GM12878 (cell line): ENCODE measurements around the gene MLLT3. TPM values are rescaled to one million over a fixed set of nuclear protein-coding genes. Genes with fewer than 3 reads are reported as not detected.

Source experiments
- ATAC-seq: fragments of 200-7000 bp; cut with Tn5 transposase; 3 replicates; pipeline ENCODE4 v1.9.1; 2020; ENCODE audit warnings: mild to moderate bottlenecking, moderate library complexity
- BruUV-seq: library from RNA; stranded (reverse); fragments of 400-500 nt; replicated peaks from 2 replicates; lab custom pipeline; 2021; lab: Mats Ljungman, UMichigan
- CTCF ChIA-PET: fragments of 300-600 bp; sonication (Branson Sonifier 250); formaldehyde crosslinking; extraction: SDS; loops from one replicate; lab custom pipeline; 2021; ENCODE audit warnings: inconsistent platforms; lab: Yijun Ruan, JAX
- POLR2A ChIA-PET: fragments of 350-600 bp; formaldehyde crosslinking; extraction: SDS; loops from one replicate; lab custom pipeline; 2021; ENCODE audit warnings: inconsistent platforms; lab: Charles Lee
- RAD21 ChIA-PET: fragments of 300-600 bp; sonication (Branson Sonifier 250); formaldehyde crosslinking; loops from one replicate; lab custom pipeline; 2023; ENCODE audit warnings: antibody characterized with exemption; ENCODE audit not compliant: unreplicated experiment; lab: Charles Lee
- SMC1A ChIA-PET: fragments of 300-600 bp; sonication (Branson Sonifier 250); formaldehyde crosslinking; loops from one replicate; lab custom pipeline; 2023; ENCODE audit not compliant: unreplicated experiment, uncharacterized antibody; lab: Charles Lee
- DNase-seq: peaks from one replicate; pipeline ENCODE4 v3.0.0-alpha.2; 2011; ENCODE audit warnings: low read depth, low spot score
- FAIRE-seq: peaks from 3 replicates; lab custom pipeline; 2011; peaks lifted over from hg19 to GRCh38; lab: Jason Lieb, UNC
- H2AFZ ChIP-seq: 2 replicates; pipeline ENCODE4 v1.6.0; 2011; ENCODE audit warnings: low read depth, low read length, control low read depth; ENCODE audit not compliant: control insufficient read depth
- H3K27ac ChIP-seq: 2 replicates; pipeline ENCODE4 v1.5.1; 2011; ENCODE audit warnings: control low read depth; ENCODE audit not compliant: control insufficient read depth, insufficient read depth
- H3K27me3 ChIP-seq, 2 experiments: replicated peaks in 1 of 2; 2 replicates each; pipeline versions ENCODE4 v1.6.0 to v1.6.1; 2011; ENCODE audit warnings: low read length in 1 of 2; ENCODE audit not compliant: control insufficient read depth in 2 of 2, insufficient read depth in 2 of 2
- H3K36me3 ChIP-seq, 2 experiments: 2 replicates each; pipeline ENCODE4 v1.5.1; 2011; ENCODE audit warnings: low read length in 1 of 2; ENCODE audit not compliant: control insufficient read depth in 2 of 2, insufficient read depth in 2 of 2
- H3K4me1 ChIP-seq: 2 replicates; pipeline ENCODE4 v1.6.1; 2011; ENCODE audit warnings: mild to moderate bottlenecking, low read length, moderate library complexity, mixed read lengths; ENCODE audit not compliant: control insufficient read depth, insufficient read depth
- H3K4me2 ChIP-seq: 2 replicates; pipeline ENCODE4 v1.6.0; 2011; ENCODE audit warnings: control low read depth; ENCODE audit not compliant: control insufficient read depth, insufficient read depth
- H3K4me3 ChIP-seq: fragments of 200-600 bp; sonication (generic); 2 replicates; pipeline ENCODE4 v1.5.1; 2016
- H3K79me2 ChIP-seq: 2 replicates; pipeline ENCODE4 v1.6.0; 2011; ENCODE audit warnings: low read length; ENCODE audit not compliant: control insufficient read depth, insufficient read depth
- H3K9ac ChIP-seq: 2 replicates; pipeline ENCODE4 v1.8.0; 2011; ENCODE audit warnings: low read length, control low read depth, mixed read lengths; ENCODE audit not compliant: control insufficient read depth, insufficient read depth
- H3K9me3 ChIP-seq: replicated peaks from 3 replicates; pipeline ENCODE4 v1.5.1; 2011; ENCODE audit warnings: mild to moderate bottlenecking, low read length; ENCODE audit not compliant: control insufficient read depth, insufficient read depth
- H4K20me1 ChIP-seq: 2 replicates; pipeline ENCODE4 v1.6.0; 2011; ENCODE audit not compliant: control insufficient read depth, insufficient read depth
- SMARCA5 ChIP-seq: fragments of 450-650 bp; IDR thresholded peaks from 2 replicates; pipeline ENCODE4 v1.6.1; 2017; ENCODE audit warnings: mild to moderate bottlenecking
- WGBS: methylation state at CpG from one replicate; pipeline ENCODE4 v1.1.6; 2016; ENCODE audit warnings: low lambda C conversion rate; ENCODE audit not compliant: insufficient replicate concordance, insufficient coverage; ENCODE audit errors: missing lambda C conversion rate; 5-methylcytosine and 5-hydroxymethylcytosine counted together
- in situ Hi-C: fragments of 300-500 bp; cut with MboI; formaldehyde crosslinking; loops from 9 replicates; pipeline ENCODE4 v1.14.3; 2018; ENCODE audit warnings: mixed read lengths
- intact Hi-C: fragments of 100-400 bp; cut with micrococcal nuclease; formaldehyde crosslinking; loops from one replicate; pipeline ENCODE4 v1.14.2; 2022; ENCODE audit not compliant: unreplicated experiment
- polyA plus RNA-seq, 11 experiments: library from polyadenylated mRNA; depleted of rRNA in 4 of 11; unstranded in 6 of 11; stranded (reverse) in 5 of 11; fragments of >200 nt; fragmentation: Nextera tagmentation in 4 of 11; fragmentation: Illumina TruSeq in 1 of 11; extraction: Ambion mirVana in 4 of 11; extraction: Trizol in 1 of 11; gene quantifications; 1 replicate in 1 of 11; 2 replicates in 10 of 11; pipeline versions ENCODE4 v1.2.1 to v1.2.3, GENCODE V29; 2011 to 2016; ENCODE audit warnings: inconsistent platforms in 2 of 11, missing spikeins in 2 of 11, low read depth in 1 of 11
- total RNA-seq, 4 experiments: library from RNA; depleted of rRNA in 3 of 4; stranded (reverse); fragments of >200 nt in 3 of 4; fragmentation: Illumina TruSeq in 1 of 4; extraction: Trizol in 1 of 4; gene quantifications; 2 replicates each; pipeline versions ENCODE4 v1.2.1 to v1.2.3, GENCODE V29; 2013 to 2021
- TF ChIP-seq, protein P1 (sequence below): fragments of 450-650 bp; IDR thresholded peaks from 2 replicates; pipeline ENCODE4 v1.6.1; 2018; ENCODE audit warnings: mild to moderate bottlenecking, low read depth, moderate library complexity; ENCODE audit not compliant: partially characterized antibody
- TF ChIP-seq, protein P2 (sequence below): fragments of 450-650 bp; conservative IDR thresholded peaks from 2 replicates; pipeline ENCODE4 v1.6.1; 2017; ENCODE audit warnings: mild to moderate bottlenecking, moderate library complexity
- TF ChIP-seq, protein P3 (sequence below): IDR thresholded peaks from 2 replicates; pipeline ENCODE4 v1.6.1; 2011; ENCODE audit warnings: borderline replicate concordance, low read depth, mild to moderate bottlenecking, moderate library complexity, mixed read lengths, low read length; ENCODE audit not compliant: insufficient read depth; ENCODE audit errors: extremely low read length

MLLT3 gene
- total and polyA plus RNA-seq, 10 of the 15 experiments (the other 5 are each of a cell fraction or from before 2014, with no cell fraction given), result 17.7 to 72.3 (median 35.6) TPM

DNA sequence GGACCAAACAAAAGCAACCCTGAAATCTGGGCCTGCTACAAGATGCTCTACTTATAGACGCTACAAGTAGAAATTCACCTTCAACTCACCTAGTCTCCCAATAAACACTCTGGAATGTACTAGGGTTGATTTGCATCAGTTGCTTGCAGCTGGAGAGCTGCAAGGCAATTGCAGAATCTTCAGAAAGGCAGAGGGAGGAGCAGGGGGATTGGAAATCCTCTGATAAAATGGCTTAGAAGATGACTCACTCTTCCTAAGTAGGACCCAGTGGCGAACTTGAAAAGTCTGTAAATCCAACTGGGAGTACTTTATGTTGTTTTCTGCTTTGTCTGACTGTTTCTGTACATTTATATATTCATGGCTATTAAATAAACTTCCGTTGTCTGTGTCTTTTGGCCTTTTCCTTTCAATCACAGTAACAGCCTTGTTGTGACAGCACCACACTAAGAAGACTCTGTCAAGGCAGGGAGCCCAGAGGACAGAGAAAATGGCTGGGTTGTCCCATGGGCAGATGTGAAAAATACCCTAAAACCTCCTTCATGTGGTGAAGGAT, 14.7 kb upstream of the MLLT3 start:
- FAIRE-seq (no peak), ATAC-seq (no peak), DNase-seq (no peak)
- no peak overlapping the region for H3K9ac ChIP-seq
- intact Hi-C loops, result no loop called here
- no peak overlapping the region for H3K4me3 ChIP-seq
- no peaks in the 10 kb centered on the region for H3K79me2 ChIP-seq
- H4K20me1 ChIP-seq, result no peaks in the 10 kb centered on the region
- TF ChIP-seq, protein P1, sequence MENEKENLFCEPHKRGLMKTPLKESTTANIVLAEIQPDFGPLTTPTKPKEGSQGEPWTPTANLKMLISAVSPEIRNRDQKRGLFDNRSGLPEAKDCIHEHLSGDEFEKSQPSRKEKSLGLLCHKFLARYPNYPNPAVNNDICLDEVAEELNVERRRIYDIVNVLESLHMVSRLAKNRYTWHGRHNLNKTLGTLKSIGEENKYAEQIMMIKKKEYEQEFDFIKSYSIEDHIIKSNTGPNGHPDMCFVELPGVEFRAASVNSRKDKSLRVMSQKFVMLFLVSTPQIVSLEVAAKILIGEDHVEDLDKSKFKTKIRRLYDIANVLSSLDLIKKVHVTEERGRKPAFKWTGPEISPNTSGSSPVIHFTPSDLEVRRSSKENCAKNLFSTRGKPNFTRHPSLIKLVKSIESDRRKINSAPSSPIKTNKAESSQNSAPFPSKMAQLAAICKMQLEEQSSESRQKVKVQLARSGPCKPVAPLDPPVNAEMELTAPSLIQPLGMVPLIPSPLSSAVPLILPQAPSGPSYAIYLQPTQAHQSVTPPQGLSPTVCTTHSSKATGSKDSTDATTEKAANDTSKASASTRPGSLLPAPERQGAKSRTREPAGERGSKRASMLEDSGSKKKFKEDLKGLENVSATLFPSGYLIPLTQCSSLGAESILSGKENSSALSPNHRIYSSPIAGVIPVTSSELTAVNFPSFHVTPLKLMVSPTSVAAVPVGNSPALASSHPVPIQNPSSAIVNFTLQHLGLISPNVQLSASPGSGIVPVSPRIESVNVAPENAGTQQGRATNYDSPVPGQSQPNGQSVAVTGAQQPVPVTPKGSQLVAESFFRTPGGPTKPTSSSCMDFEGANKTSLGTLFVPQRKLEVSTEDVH, result no peak
- TF ChIP-seq, protein P2, sequence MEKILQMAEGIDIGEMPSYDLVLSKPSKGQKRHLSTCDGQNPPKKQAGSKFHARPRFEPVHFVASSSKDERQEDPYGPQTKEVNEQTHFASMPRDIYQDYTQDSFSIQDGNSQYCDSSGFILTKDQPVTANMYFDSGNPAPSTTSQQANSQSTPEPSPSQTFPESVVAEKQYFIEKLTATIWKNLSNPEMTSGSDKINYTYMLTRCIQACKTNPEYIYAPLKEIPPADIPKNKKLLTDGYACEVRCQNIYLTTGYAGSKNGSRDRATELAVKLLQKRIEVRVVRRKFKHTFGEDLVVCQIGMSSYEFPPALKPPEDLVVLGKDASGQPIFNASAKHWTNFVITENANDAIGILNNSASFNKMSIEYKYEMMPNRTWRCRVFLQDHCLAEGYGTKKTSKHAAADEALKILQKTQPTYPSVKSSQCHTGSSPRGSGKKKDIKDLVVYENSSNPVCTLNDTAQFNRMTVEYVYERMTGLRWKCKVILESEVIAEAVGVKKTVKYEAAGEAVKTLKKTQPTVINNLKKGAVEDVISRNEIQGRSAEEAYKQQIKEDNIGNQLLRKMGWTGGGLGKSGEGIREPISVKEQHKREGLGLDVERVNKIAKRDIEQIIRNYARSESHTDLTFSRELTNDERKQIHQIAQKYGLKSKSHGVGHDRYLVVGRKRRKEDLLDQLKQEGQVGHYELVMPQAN, result no peak
- TF ChIP-seq SMARCA5, result no peak
- TF ChIP-seq, protein P3, sequence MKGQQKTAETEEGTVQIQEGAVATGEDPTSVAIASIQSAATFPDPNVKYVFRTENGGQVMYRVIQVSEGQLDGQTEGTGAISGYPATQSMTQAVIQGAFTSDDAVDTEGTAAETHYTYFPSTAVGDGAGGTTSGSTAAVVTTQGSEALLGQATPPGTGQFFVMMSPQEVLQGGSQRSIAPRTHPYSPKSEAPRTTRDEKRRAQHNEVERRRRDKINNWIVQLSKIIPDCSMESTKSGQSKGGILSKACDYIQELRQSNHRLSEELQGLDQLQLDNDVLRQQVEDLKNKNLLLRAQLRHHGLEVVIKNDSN, result no peak
- no peak overlapping the region for H3K4me2 ChIP-seq
- H3K4me1 ChIP-seq, result peaks cover 11% of the 10 kb centered on the region
- H3K27me3 ChIP-seq, result no peaks in the 10 kb centered on the region
- ChIA-PET POLR2A (interaction anchor here (0.6 to 9.9 kb wide), 5 partner anchors 25 to 482 kb away, joined by 3 to 165 read pairs (median 5); partner anchors contain the start of gene FOCAD), CTCF (interaction anchor here (1.3 to 6.9 kb wide), 2 partner anchors 12 to 47 kb away, joined by 4 to 114 read pairs; partner anchors contain the start of genes FOCAD and MLLT3), RAD21 (interaction anchor here (1.3 to 10.7 kb wide), 6 partner anchors 9 to 304 kb away, joined by 5 to 194 read pairs (median 66); partner anchors contain the start of genes FOCAD and MLLT3), SMC1A (interaction anchor here (1.0 to 10.5 kb wide), 5 partner anchors 9 to 24 kb away, joined by 4 to 232 read pairs (median 50); no protein-coding TSS in a partner anchor)
- WGBS, result 91% methylated on average over 3 of the region's 3 CpGs
- no peak overlapping the region for H2AFZ ChIP-seq
- no peaks in the 10 kb centered on the region for H3K36me3 ChIP-seq
- in situ Hi-C loops, result no loop called here
- BruUV-seq, result no TSS peak
- H3K27ac ChIP-seq, result no peak overlapping the region
- H3K9me3 ChIP-seq, result no peaks in the 10 kb centered on the region
